ENCODE measurements around the gene RIPOR2.
"Not testable (repeated sequence)": the region's sequence is repeated elsewhere in the genome, so short reads cannot be mapped to it uniquely, and the experiment has no call there.

RIPOR2 gene

DNA sequence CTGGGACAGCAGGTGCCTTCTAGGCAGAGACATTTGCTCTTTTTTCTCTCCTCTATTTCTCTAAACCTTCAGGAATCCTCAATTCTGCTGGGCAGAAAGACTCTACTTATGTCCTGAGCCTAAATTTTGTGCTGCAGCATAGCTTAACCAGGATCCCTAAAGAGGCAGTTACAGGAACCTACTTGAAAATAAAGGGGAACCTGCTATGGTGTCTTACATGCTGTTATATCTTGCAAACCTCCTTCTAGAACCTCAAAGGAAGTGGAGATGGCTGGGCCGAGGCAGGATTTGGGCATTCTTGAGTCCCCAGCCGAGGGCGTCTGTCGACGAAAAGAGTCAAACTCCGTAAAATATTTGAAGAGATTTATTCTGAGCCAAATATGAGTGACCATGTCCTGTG, 178.1 kb downstream of the RIPOR2 start:
- FAIRE-seq = no peak

DNA sequence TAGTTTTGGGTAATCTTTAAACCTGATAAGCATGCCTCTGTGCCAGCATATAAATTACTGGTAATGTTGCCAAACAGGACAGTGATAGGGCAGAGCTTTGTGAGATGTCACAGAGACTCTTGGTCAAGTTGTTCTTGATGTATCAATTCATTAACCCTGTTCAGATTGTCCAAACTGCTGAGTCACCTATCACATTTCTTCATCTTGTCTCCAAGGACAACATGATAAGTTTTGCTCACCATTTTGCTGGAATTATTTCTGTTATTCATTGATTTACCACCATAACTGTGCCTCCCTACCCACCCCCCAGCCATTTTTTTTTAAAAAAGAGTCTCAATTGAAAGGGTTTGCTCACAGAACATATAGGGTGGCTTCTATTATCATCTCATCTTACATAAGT, 180.5 kb downstream of the RIPOR2 start:
- no peak for FAIRE-seq

GRCh38 chr6:24754378-24754777, 181.4 kb downstream of the RIPOR2 start:
- FAIRE-seq = not testable (repeated sequence)

Measured in A204.1 (cell line).